ENCODE measurements around the gene SMS.

GRCh38 chrX:21963731-21964405 lies 23.4 kb downstream of the SMS start:
- TF ChIP-seq CTCF (IDR thresholded peaks at IDR 0.05), result no peak
- no peak for TF ChIP-seq EZH2 (IDR thresholded peaks at IDR 0.05; ENCODE audit: borderline replicate concordance, insufficient read depth, low read depth, low read length, poor library complexity, severe bottlenecking)

Measured in B cell (primary cell).